Left lobe of liver (tissue), 2 donors: ENCODE measurements around the gene USP40. TPM values are rescaled to one million over a fixed set of nuclear protein-coding genes. Genes with fewer than 3 reads are reported as not detected.

Experiments used
- ATAC-seq: fragments of 200-7000 bp; cut with Tn5 transposase; one replicate; pipeline ENCODE4 v1.9.1; 2020; ENCODE audit warnings: mild to moderate bottlenecking, moderate library complexity
- DNase-seq: peaks from one replicate; pipeline ENCODE4 v3.0.0-alpha.2; 2020; ENCODE audit warnings: low spot score
- total RNA-seq: library from RNA; stranded (reverse); gene quantifications from one replicate; pipeline ENCODE4 v1.2.1, GENCODE V29; 2021
- donor health status: DM: no; HTN: no; CAD: no; lungs with moderate emphysema.
- donor health status: DM: no; HTN: yes; CAD: no.

The USP40 gene
- total RNA-seq, 1 donor from 2014 or later, result 25.8 TPM

- DNase-seq, result no peak
- ATAC-seq, result no peak
Measured at GRCh38 chr2:233463586-233463985, 103.0 kb downstream of the USP40 start.

GRCh38 chr2:233462826-233463470 lies 103.6 kb downstream of the USP40 start:
- DNase-seq, result no peak
- ATAC-seq, result no peak

- DNase-seq (no peak), ATAC-seq (no peak)
Measured at GRCh38 chr2:233462202-233462785, 104.3 kb downstream of the USP40 start.

GRCh38 chr2:233461481-233461891 lies 105.1 kb downstream of the USP40 start:
- ATAC-seq (no peak), DNase-seq (no peak)

GRCh38 chr2:233460726-233461441 lies 105.7 kb downstream of the USP40 start:
- no peak for DNase-seq

GRCh38 chr2:233459426-233459825 lies 107.2 kb downstream of the USP40 start:
- ATAC-seq (no peak), DNase-seq (no peak)

More at GRCh38 chr2:233460726-233461441, 105.7 kb downstream of the USP40 start:
- peak; percentile 54 for ATAC-seq

- ATAC-seq (no peak), DNase-seq (no peak)
Measured at GRCh38 chr2:233458826-233459225, 107.8 kb downstream of the USP40 start.

GRCh38 chr2:233458031-233458610 lies 108.5 kb downstream of the USP40 start:
- ATAC-seq (no peak), DNase-seq (no peak)

- DNase-seq (no peak), ATAC-seq (no peak)
Measured at GRCh38 chr2:233457356-233457755, 109.2 kb downstream of the USP40 start.

- ATAC-seq (no peak), DNase-seq (no peak)
Measured at GRCh38 chr2:233456934-233457333, 109.6 kb downstream of the USP40 start.

GRCh38 chr2:233456111-233456510 lies 110.5 kb downstream of the USP40 start:
- no peak for DNase-seq

GRCh38 chr2:233455491-233455890 lies 111.1 kb downstream of the USP40 start:
- ATAC-seq (no peak), DNase-seq (no peak)

More at GRCh38 chr2:233456111-233456510, 110.5 kb downstream of the USP40 start:
- no peak for ATAC-seq

- DNase-seq (no peak), ATAC-seq (no peak)
Measured at GRCh38 chr2:233455006-233455405, 111.6 kb downstream of the USP40 start.

GRCh38 chr2:233453916-233454315 lies 112.7 kb downstream of the USP40 start:
- no peak for ATAC-seq
- DNase-seq, result no peak

- DNase-seq, result no peak
- no peak for ATAC-seq
Measured at GRCh38 chr2:233453111-233453915, 113.3 kb downstream of the USP40 start.

GRCh38 chr2:233451950-233452349 lies 114.6 kb downstream of the USP40 start:
- DNase-seq, result no peak
- ATAC-seq, result no peak

- ATAC-seq (no peak), DNase-seq (no peak)
Measured at GRCh38 chr2:233450864-233451575, 115.6 kb downstream of the USP40 start.

- no peak for DNase-seq
- ATAC-seq, result no peak
Measured at GRCh38 chr2:233449921-233450863, 116.4 kb downstream of the USP40 start.
